ACHN (cell line): ENCODE measurements around the gene KLHDC7B.
"Not testable (repeated sequence)": the region's sequence is repeated elsewhere in the genome, so short reads cannot be mapped to it uniquely, and the experiment has no call there.

Experiments used
- DNase-seq: peaks from one replicate; pipeline ENCODE4 v3.0.0-alpha.2; 2015
- in situ Hi-C: cut with HindIII; loops from 2 replicates; pipeline ENCODE4 v1.10.0; 2017; ENCODE audit warnings: low sequenced_read_pairs, low pct_ligation_motif_present, low pct_unique_long_range_greater_than_20kb

KLHDC7B gene

DNA sequence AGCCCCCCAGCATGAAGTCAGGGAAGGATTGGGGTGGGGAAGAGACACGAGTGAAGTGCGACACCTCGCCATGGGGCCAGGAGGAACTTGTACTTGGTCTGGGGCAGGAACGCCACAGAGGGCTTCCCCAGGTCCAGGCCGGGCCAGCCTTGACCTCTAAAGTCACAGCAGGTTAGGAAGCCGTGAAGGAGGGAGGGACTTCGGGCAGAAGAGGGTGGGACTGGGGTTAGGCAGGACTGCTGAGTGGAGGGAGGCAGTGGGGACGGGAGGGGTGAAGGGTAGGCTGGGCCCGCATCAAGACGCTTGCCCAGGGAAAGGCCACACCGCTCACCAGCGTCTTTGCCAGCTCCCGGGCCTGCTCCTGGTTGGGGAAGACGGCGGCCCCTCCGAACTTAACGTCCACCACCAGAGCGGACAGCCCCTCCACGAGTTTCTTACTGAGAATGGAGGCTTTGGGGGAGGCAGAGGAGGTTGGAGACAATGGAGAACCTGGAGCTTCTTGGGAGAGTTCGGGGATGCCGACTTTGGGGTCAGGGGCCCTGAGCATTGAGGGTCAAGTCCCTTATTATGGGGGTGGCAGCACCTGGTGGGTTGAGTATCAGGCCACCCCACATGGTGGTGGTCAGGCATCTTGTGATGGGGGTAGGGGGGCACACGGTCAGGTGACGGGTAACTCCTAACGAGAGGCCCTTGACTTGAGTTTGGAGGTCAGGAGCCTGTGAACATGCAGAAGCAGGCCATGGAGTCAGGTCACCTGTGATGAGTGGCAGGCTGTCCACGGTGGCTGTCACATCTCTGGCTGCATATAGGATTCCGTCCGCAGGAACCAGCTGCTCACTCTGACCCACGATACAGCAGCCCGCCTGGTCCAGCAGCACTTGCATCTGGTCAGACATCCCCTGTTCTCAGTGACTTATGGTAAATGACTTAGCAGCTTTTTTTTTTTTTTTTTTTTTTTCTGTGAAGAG, 18.6 kb upstream of the KLHDC7B start:
- peak; percentile 70 for DNase-seq
- in situ Hi-C loops: no loop called here

GRCh38 chr22:50527921-50528681, 17.6 kb upstream of the KLHDC7B start:
- in situ Hi-C loops: no loop called here
- DNase-seq: no peak

GRCh38 chr22:50528682-50529415, 16.9 kb upstream of the KLHDC7B start:
- DNase-seq: no peak

GRCh38 chr22:50529416-50529896, 16.2 kb upstream of the KLHDC7B start:
- in situ Hi-C loops: no loop called here
- no peak for DNase-seq

More at GRCh38 chr22:50528682-50529415, 16.9 kb upstream of the KLHDC7B start:
- in situ Hi-C loops: no loop called here

DNA sequence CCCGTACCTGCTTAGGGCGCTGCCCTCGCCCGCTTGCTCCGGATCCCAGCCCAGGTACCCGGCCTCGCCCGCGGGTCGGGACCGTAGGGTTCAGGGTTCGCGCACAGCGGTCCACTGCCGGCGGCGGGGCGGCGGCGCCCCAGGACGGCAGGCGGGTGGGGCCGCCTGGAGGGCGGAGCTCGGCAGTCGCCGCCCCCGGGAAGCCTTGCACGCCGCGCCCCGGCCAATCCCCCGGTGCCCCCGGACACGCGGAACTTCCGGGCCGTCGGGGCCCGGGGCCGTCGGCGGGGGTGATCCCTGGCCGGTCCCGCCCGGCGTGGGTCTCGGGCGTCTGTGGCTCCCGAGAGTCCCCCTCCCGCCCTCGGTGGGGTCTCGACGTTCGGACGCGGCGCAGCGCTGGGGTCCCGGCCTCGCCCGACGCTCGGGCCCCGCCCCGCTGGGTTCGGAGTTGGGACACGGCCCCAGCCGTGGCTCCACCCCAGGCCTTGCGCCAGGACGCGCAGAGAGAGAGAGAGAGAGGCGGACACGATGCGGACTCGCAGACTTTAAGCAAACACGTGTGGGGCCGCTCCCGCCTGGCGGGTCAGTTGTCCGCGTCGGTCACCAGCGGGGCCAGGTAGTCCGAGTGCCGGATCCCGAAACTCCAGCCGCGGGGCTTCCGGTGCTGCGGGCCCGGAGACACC, 15.7 kb upstream of the KLHDC7B start, which contains the start of gene TYMP:
TYMP (minus strand) TSS at position 116 of the 683 bp plus-strand sequence. CDS start 303 bp downstream, outside the sequence.
- peak; percentile 68 for DNase-seq

GRCh38 chr22:50530580-50530876, 15.2 kb upstream of the KLHDC7B start:
- in situ Hi-C loops: no loop called here
- no peak for DNase-seq

More for the DNA sequence above, 15.7 kb upstream of the KLHDC7B start, which contains the start of gene TYMP:
- in situ Hi-C loops: no loop called here

DNA sequence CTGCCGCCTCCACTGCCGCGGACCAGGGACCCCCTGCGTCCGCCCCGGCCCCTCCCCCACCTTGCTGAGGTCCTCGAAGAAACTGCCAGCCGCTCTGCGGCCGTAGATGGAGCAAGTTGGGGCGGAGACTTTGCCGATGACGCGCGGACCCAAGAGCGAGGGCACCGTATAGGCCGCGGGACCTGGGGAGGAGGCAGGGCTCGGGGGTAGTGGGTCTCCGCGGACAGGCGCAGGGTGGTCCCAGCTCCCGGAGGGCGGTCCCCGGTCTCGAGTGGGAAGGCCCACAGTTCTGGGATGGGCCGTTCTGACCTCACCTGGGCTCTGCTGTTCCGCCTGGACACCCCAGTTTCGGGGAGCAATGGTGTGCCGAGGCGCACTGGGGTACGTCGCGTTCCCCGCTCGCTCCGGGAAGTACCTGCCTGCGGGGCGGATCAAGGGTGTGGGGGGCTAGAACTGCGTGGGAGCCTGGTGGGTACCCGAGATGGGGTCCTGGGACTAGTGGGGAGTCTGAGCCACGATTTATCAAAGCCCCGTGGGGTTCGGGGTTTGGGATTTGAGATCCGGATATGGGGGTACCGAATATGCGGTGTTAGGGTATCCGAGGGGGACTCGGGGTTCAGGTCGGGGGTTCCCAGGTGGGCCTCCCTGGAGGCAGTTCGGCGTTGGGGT, 14.7 kb upstream of the KLHDC7B start:
- in situ Hi-C loops: no loop called here
- peak; percentile 84 for DNase-seq

DNA sequence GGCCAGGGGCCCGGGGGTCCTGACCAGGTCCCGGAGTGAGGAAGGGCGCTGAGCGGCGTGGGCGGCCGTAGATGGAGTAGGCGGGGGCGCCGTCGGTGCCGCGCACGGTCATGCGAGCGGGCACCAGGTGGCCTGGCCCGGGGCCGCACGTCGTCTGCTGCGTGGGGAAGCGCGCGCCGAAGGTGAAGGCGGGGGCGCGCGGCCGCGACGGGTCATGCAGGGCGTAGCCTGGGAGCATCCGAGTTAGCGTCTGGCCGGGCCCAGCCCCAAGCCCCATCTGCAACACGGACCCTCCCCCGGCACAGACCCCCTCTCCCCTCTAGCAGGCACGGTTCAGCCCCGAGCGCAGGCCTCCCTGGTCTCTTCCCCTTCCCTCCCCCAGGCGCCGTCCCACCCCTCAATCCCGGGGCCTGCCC, 14.1 kb upstream of the KLHDC7B start:
- peak; percentile 36 for DNase-seq

GRCh38 chr22:50531962-50532674, 13.6 kb upstream of the KLHDC7B start:
- in situ Hi-C loops: no loop called here

More for the DNA sequence above, 14.1 kb upstream of the KLHDC7B start:
- in situ Hi-C loops: no loop called here

GRCh38 chr22:50532824-50533796, 12.6 kb upstream of the KLHDC7B start:
- no peak for DNase-seq
- in situ Hi-C loops: no loop called here

More at GRCh38 chr22:50531962-50532674, 13.6 kb upstream of the KLHDC7B start:
- peak; percentile 62 for DNase-seq

GRCh38 chr22:50533856-50534711, 11.6 kb upstream of the KLHDC7B start:
- DNase-seq, in situ Hi-C loops: not testable (repeated sequence)

DNA sequence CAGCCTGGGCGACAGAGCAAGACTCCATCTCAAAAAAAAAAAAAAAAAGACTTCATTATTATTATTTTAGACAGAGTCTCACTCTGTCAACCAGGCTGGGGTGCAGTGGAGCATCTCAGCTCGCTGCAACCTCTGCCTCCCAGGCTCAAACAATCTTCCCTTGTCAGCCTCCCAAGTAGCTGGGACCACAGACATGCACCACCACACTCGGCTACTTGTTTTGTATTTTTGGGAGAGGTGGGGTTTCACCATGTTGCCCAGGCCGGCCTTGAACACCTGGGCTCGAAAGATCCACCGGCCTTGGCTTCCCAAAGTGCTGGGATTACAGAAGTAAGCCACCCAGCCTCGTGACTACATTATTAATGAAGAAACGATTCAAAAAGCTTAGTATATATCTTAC, 10.6 kb upstream of the KLHDC7B start:
- DNase-seq: no peak
- in situ Hi-C loops: no loop called here

DNA sequence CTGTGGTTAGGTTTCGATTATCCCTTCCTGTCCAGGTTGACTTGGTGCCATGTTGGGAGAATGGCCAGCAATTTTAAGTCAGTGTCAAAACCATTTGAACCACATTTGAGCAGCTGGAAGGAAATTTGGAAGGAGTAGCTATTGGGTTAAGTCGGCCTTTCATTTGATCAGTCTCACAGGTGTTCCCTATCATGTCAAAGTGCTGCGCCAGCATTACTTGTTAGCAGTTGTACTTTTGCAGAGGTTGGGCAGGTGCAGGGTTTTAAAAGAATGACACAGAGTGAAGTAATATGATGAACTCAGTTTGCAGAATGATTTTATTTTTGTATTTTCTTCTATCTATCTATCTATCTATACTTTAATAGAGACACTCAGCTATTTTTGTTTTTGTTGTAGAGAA, 9.5 kb upstream of the KLHDC7B start:
- no peak for DNase-seq
- in situ Hi-C loops: no loop called here

DNA sequence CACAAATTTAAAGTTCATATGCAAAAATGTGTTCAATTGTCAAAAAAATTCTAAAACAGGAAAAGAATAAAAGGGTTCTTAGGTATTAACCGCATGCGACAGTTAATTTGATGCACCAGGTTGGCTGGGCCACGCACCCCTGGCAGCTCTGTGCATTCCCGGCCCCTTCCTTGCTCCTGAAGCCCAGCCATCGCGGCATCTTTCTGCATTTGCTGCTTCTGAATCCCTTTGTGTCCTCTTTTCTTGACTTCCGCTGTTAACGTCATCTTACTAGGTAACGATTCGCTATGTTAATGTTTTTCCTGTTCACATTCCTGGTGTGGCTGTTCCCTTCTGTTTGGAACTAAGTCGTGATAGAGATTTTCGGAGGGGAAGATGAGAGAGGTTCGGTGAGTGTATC, 7.9 kb upstream of the KLHDC7B start:
- in situ Hi-C loops: no loop called here
- no peak for DNase-seq

- no peak for DNase-seq
- in situ Hi-C loops: no loop called here
Measured at GRCh38 chr22:50540381-50540780, 5.3 kb upstream of the KLHDC7B start.
